ENCODE measurements around the gene MBD3L4. TPM values are rescaled to one million over a fixed set of nuclear protein-coding genes. Genes with fewer than 3 reads are reported as not detected.

The MBD3L4 gene
- total and polyA plus RNA-seq, 10 of the 15 experiments (the other 5 are each of a cell fraction or from before 2014, with no cell fraction given): not detected

DNA sequence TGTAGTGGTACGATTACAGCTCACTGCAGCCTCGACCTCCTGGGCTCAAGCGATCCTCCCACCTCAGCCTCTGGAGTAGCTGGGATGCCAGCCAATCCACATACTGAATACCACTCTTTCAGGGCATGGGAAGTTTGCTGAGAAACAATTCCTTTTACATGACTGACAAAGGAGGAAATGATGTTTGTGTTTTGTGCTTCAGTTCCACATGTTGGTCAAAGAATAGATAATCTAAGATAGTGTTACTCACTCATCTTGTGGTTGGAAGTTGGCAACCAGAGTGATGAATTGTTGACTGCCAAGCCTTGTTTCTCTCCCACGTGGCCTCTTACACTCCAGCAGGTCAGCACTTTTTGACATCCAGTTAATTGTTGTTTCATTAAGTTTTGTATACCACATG, 26.3 kb downstream of the MBD3L4 start (continued):
- TF ChIP-seq ZNF592 (IDR thresholded peaks at IDR 0.05) (no peak), YBX1 (IDR thresholded peaks at IDR 0.05) (no peak), RBBP5 (conservative IDR thresholded peaks at IDR 0.05) (no peak), SMAD1 (IDR thresholded peaks at IDR 0.05; ENCODE audit: low read depth, partially characterized antibody) (no peak), MYB (IDR thresholded peaks at IDR 0.05; ENCODE audit: borderline replicate concordance, low read depth, low read length) (no peak), RCOR1 (conservative IDR thresholded peaks at IDR 0.05; ENCODE audit: low read depth, low read length) (no peak), CTCF (IDR thresholded peaks at IDR 0.05 in 2 of 3, conservative IDR thresholded peaks at IDR 0.05 in 1 of 3; ENCODE audit: control insufficient read depth in 2 of 3, extremely low read depth in 1 of 3, insufficient read depth in 1 of 3, low read depth in 3 of 3, low read length in 3 of 3) (no peak), GABPA (IDR thresholded peaks at IDR 0.05; ENCODE audit: low read depth) (no peak), KLF5 (IDR thresholded peaks at IDR 0.05; ENCODE audit: partially characterized antibody) (no peak), NRF1 (conservative IDR thresholded peaks at IDR 0.05; ENCODE audit: low read depth, low read length) (no peak), NFXL1 (IDR thresholded peaks at IDR 0.05; ENCODE audit: borderline replicate concordance) (no peak), BMI1 (IDR thresholded peaks at IDR 0.05; ENCODE audit: borderline replicate concordance) (no peak), POLR2AphosphoS5 (IDR thresholded peaks at IDR 0.05; ENCODE audit: low read length) (no peak), ZNF274 (IDR thresholded peaks at IDR 0.05; ENCODE audit: insufficient read depth, insufficient read length) (no peak), SUPT20H (IDR thresholded peaks at IDR 0.05; ENCODE audit: borderline replicate concordance, control insufficient read depth, low read depth, low read length) (no peak), KAT2A (conservative IDR thresholded peaks at IDR 0.05; ENCODE audit: control insufficient read depth, low read depth, low read length) (no peak), CBX3 (IDR thresholded peaks at IDR 0.05; ENCODE audit: borderline replicate concordance, low read depth) (no peak), IKZF2 (IDR thresholded peaks at IDR 0.05) (peak; percentile 85), FOXK2 (IDR thresholded peaks at IDR 0.05) (no peak), RELA (IDR thresholded peaks at IDR 0.05; ENCODE audit: borderline replicate concordance, partially characterized antibody) (peak; percentile 35)
- TF ChIP-seq, protein P1, sequence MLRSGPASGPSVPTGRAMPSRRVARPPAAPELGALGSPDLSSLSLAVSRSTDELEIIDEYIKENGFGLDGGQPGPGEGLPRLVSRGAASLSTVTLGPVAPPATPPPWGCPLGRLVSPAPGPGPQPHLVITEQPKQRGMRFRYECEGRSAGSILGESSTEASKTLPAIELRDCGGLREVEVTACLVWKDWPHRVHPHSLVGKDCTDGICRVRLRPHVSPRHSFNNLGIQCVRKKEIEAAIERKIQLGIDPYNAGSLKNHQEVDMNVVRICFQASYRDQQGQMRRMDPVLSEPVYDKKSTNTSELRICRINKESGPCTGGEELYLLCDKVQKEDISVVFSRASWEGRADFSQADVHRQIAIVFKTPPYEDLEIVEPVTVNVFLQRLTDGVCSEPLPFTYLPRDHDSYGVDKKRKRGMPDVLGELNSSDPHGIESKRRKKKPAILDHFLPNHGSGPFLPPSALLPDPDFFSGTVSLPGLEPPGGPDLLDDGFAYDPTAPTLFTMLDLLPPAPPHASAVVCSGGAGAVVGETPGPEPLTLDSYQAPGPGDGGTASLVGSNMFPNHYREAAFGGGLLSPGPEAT (IDR thresholded peaks at IDR 0.05; ENCODE audit: low read depth): peak; percentile 67
- TF ChIP-seq, protein P2, sequence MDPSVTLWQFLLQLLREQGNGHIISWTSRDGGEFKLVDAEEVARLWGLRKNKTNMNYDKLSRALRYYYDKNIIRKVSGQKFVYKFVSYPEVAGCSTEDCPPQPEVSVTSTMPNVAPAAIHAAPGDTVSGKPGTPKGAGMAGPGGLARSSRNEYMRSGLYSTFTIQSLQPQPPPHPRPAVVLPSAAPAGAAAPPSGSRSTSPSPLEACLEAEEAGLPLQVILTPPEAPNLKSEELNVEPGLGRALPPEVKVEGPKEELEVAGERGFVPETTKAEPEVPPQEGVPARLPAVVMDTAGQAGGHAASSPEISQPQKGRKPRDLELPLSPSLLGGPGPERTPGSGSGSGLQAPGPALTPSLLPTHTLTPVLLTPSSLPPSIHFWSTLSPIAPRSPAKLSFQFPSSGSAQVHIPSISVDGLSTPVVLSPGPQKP (IDR thresholded peaks at IDR 0.05; ENCODE audit: low read depth, low read length): no peak

Data from GM12878 (cell line).